Suprapubic skin (tissue), 4 donors: Measurements from ENCODE around the gene IL36A.

Source experiments
- POLR2A ChIP-seq, 2 donors: fragments of 450-650 bp; IDR thresholded peaks; one replicate each; pipeline ENCODE4 v1.6.1; 2017; ENCODE audit warnings: antibody characterized with exemption in 2 of 2, mild to moderate bottlenecking in 2 of 2, moderate library complexity in 2 of 2
- POLR2AphosphoS5 ChIP-seq, 3 donors: sonication (generic); formaldehyde crosslinking; IDR thresholded peaks; one replicate each; pipeline ENCODE4 v1.6.1; 2017; ENCODE audit warnings: antibody characterized with exemption in 3 of 3
- TF ChIP-seq, protein P1 (sequence below), 2 donors: fragments of 200-600 bp in 1 of 2; fragments of 450-650 bp in 1 of 2; sonication (generic) in 1 of 2; IDR thresholded peaks; one replicate each; pipeline ENCODE4 v1.5.1; 2016 to 2019; ENCODE audit warnings: antibody characterized with exemption in 2 of 2, mild to moderate bottlenecking in 1 of 2, moderate library complexity in 1 of 2

- TF ChIP-seq, protein P1, sequence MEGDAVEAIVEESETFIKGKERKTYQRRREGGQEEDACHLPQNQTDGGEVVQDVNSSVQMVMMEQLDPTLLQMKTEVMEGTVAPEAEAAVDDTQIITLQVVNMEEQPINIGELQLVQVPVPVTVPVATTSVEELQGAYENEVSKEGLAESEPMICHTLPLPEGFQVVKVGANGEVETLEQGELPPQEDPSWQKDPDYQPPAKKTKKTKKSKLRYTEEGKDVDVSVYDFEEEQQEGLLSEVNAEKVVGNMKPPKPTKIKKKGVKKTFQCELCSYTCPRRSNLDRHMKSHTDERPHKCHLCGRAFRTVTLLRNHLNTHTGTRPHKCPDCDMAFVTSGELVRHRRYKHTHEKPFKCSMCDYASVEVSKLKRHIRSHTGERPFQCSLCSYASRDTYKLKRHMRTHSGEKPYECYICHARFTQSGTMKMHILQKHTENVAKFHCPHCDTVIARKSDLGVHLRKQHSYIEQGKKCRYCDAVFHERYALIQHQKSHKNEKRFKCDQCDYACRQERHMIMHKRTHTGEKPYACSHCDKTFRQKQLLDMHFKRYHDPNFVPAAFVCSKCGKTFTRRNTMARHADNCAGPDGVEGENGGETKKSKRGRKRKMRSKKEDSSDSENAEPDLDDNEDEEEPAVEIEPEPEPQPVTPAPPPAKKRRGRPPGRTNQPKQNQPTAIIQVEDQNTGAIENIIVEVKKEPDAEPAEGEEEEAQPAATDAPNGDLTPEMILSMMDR (IDR thresholded peaks at IDR 0.05) = no peak
- TF ChIP-seq POLR2AphosphoS5 (IDR thresholded peaks at IDR 0.05) = no peak
- no peak for TF ChIP-seq POLR2A (IDR thresholded peaks at IDR 0.05)
Observed at GRCh38 chr2:113056521-113056920, 51.3 kb downstream of the IL36A start.
